DMS53 treated with DMSO at 0.1 percent for 48 hours (cell line): ENCODE results near the gene SCAMP3.

Experiments used
- DNase-seq: peaks from one replicate; lab custom pipeline; 2025; ENCODE audit not compliant: unreplicated experiment; lab: John Stamatoyannopoulos, UW

Gene SCAMP3

GRCh38 chr1:155207806-155208540 is 54.2 kb downstream of the SCAMP3 start, which contains the start of gene THBS3:
THBS3 (minus strand) TSS chr1:155207897; CDS start chr1:155207876, 21 bp downstream.
- DNase-seq, result peak; percentile 63

- peak; percentile 80 for DNase-seq
These were observed 55.0 kb downstream of the SCAMP3 start for GRCh38 chr1:155206891-155207805.
